Measurements from ENCODE around the gene AMOTL1.

AMOTL1 gene

GRCh38 chr11:94866231-94866822, 98.2 kb downstream of the AMOTL1 start:
- in situ Hi-C loops (cut with MboI; ENCODE audit: low pct_unique_long_range_greater_than_20kb, low sequenced_read_pairs, unreplicated experiment), result no loop called here
- no peak for TF ChIP-seq CTCF (IDR thresholded peaks at IDR 0.05; ENCODE audit: extremely low read depth, insufficient read depth, missing control alignments)
- no peak for DNase-seq (ENCODE audit: low spot score)

GRCh38 chr11:94866936-94867795, 99.0 kb downstream of the AMOTL1 start:
- no peak for DNase-seq (ENCODE audit: low spot score)
- no peak for TF ChIP-seq CTCF (IDR thresholded peaks at IDR 0.05; ENCODE audit: extremely low read depth, insufficient read depth, missing control alignments)
- in situ Hi-C loops (cut with MboI; ENCODE audit: low pct_unique_long_range_greater_than_20kb, low sequenced_read_pairs, unreplicated experiment), result no loop called here

GRCh38 chr11:94868468-94868867, 100.3 kb downstream of the AMOTL1 start:
- in situ Hi-C loops (cut with MboI; ENCODE audit: low pct_unique_long_range_greater_than_20kb, low sequenced_read_pairs, unreplicated experiment), result no loop called here
- no peak for DNase-seq (ENCODE audit: low spot score)
- no peak for TF ChIP-seq CTCF (IDR thresholded peaks at IDR 0.05; ENCODE audit: extremely low read depth, insufficient read depth, missing control alignments)

- no peak for TF ChIP-seq CTCF (IDR thresholded peaks at IDR 0.05; ENCODE audit: extremely low read depth, insufficient read depth, missing control alignments)
- no peak for DNase-seq (ENCODE audit: low spot score)
- in situ Hi-C loops (cut with MboI; ENCODE audit: low pct_unique_long_range_greater_than_20kb, low sequenced_read_pairs, unreplicated experiment), result no loop called here
Measured at GRCh38 chr11:94869186-94869585, 101.0 kb downstream of the AMOTL1 start.

GRCh38 chr11:94870422-94870821, 102.3 kb downstream of the AMOTL1 start:
- DNase-seq (ENCODE audit: low spot score), result no peak
- in situ Hi-C loops (cut with MboI; ENCODE audit: low pct_unique_long_range_greater_than_20kb, low sequenced_read_pairs, unreplicated experiment), result no loop called here
- no peak for TF ChIP-seq CTCF (IDR thresholded peaks at IDR 0.05; ENCODE audit: extremely low read depth, insufficient read depth, missing control alignments)

GRCh38 chr11:94871491-94872185, 103.5 kb downstream of the AMOTL1 start:
- DNase-seq (ENCODE audit: low spot score), result no peak
- TF ChIP-seq CTCF (IDR thresholded peaks at IDR 0.05; ENCODE audit: extremely low read depth, insufficient read depth, missing control alignments), result no peak
- in situ Hi-C loops (cut with MboI; ENCODE audit: low pct_unique_long_range_greater_than_20kb, low sequenced_read_pairs, unreplicated experiment), result no loop called here
